ENCODE measurements around the gene GRN. TPM values are rescaled to one million over a fixed set of nuclear protein-coding genes. Genes with fewer than 3 reads are reported as not detected.

Gene GRN
- total RNA-seq = 382 and 390 TPM in 2 replicates

DNA sequence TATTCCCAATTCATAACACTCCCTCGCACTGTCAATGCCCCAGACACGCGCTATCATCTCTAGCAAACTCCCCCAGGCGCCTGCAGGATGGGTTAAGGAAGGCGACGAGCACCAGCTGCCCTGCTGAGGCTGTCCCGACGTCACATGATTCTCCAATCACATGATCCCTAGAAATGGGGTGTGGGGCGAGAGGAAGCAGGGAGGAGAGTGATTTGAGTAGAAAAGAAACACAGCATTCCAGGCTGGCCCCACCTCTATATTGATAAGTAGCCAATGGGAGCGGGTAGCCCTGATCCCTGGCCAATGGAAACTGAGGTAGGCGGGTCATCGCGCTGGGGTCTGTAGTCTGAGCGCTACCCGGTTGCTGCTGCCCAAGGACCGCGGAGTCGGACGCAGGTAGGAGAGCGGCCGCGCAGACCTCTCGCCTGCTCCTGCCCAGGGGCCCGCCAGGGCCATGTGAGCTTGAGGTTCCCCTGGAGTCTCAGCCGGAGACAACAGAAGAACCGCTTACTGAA, at the start of gene GRN:
Gene GRN, plus strand, starts transcription at position 364 of the 515 bp plus-strand sequence. CDS start 3,863 bp downstream, outside the sequence.
- peak within 1 kb of the TSS; percentile 95 for H3K4me2 ChIP-seq (ENCODE audit: insufficient read depth, low read length)
- H3K27me3 ChIP-seq (ENCODE audit: insufficient read depth, low read length) = no peaks in the 10 kb centered on the region
- H4K20me1 ChIP-seq (ENCODE audit: insufficient read depth, low read length) = peaks cover 12% of the 10 kb centered on the region
- no peaks in the 10 kb centered on the region for H3K9me3 ChIP-seq (ENCODE audit: low read depth, low read length)
- no peaks in the 10 kb centered on the region for H3K36me3 ChIP-seq (ENCODE audit: insufficient read depth, low read length)
- peak within 1 kb of the TSS; percentile 90 for H3K4me3 ChIP-seq (ENCODE audit: insufficient read depth, low read length)
- TF ChIP-seq, protein P1, sequence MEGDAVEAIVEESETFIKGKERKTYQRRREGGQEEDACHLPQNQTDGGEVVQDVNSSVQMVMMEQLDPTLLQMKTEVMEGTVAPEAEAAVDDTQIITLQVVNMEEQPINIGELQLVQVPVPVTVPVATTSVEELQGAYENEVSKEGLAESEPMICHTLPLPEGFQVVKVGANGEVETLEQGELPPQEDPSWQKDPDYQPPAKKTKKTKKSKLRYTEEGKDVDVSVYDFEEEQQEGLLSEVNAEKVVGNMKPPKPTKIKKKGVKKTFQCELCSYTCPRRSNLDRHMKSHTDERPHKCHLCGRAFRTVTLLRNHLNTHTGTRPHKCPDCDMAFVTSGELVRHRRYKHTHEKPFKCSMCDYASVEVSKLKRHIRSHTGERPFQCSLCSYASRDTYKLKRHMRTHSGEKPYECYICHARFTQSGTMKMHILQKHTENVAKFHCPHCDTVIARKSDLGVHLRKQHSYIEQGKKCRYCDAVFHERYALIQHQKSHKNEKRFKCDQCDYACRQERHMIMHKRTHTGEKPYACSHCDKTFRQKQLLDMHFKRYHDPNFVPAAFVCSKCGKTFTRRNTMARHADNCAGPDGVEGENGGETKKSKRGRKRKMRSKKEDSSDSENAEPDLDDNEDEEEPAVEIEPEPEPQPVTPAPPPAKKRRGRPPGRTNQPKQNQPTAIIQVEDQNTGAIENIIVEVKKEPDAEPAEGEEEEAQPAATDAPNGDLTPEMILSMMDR (IDR thresholded peaks at IDR 0.05; ENCODE audit: extremely low read depth, low read depth, low read length) = no peak
- peak within 1 kb of the TSS; percentile 17 for H3K27ac ChIP-seq (ENCODE audit: low read depth, low read length)
- peak within 1 kb of the TSS; percentile 90 for H2AFZ ChIP-seq (ENCODE audit: low read length)
- peaks cover 28% of the 10 kb centered on the region for H3K79me2 ChIP-seq (ENCODE audit: insufficient read depth, low read length)
- peak; percentile 100 for DNase-seq (ENCODE audit: insufficient read length, low spot score, missing footprints)
- peaks cover 15% of the 10 kb centered on the region for H3K4me1 ChIP-seq (ENCODE audit: insufficient read depth, low read length)

DNA sequence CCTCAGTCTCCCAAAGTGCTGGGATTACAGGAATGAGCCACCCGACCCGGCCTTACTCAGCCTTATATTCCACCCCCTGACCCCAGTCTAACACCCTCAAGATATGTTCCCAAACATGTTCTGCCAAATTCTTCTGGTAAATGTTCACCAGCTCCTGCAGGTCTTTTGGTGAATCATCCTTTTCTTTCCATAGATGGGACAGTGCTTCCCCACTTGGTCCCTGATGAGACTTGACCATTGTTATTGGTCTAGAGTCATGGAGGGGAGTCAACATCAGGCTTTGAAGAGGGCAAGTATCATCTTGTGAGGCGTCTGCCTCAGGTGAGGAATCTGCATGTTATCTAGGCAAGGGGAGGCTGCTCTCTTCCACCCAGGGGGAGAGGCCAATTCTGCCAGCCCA, 47.1 kb upstream of the GRN start:
- Histone ChIP-seq H3K36me3 (ENCODE audit: insufficient read depth, low read length) (no peaks in the 10 kb centered on the region), H3K9me3 (ENCODE audit: low read depth, low read length) (no peaks in the 10 kb centered on the region), H3K27me3 (ENCODE audit: insufficient read depth, low read length) (peaks cover 22% of the 10 kb centered on the region), H3K4me1 (ENCODE audit: insufficient read depth, low read length) (no peaks in the 10 kb centered on the region), H3K79me2 (ENCODE audit: insufficient read depth, low read length) (no peaks in the 10 kb centered on the region), H3K4me3 (ENCODE audit: insufficient read depth, low read length) (no peak overlapping the region), H3K27ac (ENCODE audit: low read depth, low read length) (no peak overlapping the region), H2AFZ (ENCODE audit: low read length) (no peak overlapping the region), H3K4me2 (ENCODE audit: insufficient read depth, low read length) (no peak overlapping the region), H4K20me1 (ENCODE audit: insufficient read depth, low read length) (no peaks in the 10 kb centered on the region)
- TF ChIP-seq, protein P1 (IDR thresholded peaks at IDR 0.05; ENCODE audit: extremely low read depth, low read depth, low read length) = no peak
- no peak for DNase-seq (ENCODE audit: insufficient read length, low spot score, missing footprints)

DNA sequence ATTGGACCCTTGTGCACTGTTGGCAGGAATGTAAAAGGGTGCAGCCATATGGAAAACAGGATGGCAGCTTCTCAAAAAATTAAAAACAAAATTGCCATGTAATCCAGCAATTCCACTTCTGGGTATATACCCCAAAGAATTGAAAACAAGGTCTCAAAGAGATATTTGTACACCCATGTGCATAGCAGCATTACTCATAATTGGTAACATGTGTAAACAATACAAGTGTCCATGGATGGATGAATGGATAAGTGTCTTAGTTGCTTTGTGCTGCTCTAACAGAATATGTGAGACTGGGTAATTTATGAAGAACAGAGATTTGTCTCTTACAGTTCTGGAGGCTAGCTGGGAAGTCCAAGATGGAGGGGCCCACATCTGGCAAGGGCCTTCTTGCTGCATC, 40.5 kb upstream of the GRN start:
- no peak overlapping the region for H3K4me2 ChIP-seq (ENCODE audit: insufficient read depth, low read length)
- H3K27me3 ChIP-seq (ENCODE audit: insufficient read depth, low read length) = peaks cover 18% of the 10 kb centered on the region

DNA sequence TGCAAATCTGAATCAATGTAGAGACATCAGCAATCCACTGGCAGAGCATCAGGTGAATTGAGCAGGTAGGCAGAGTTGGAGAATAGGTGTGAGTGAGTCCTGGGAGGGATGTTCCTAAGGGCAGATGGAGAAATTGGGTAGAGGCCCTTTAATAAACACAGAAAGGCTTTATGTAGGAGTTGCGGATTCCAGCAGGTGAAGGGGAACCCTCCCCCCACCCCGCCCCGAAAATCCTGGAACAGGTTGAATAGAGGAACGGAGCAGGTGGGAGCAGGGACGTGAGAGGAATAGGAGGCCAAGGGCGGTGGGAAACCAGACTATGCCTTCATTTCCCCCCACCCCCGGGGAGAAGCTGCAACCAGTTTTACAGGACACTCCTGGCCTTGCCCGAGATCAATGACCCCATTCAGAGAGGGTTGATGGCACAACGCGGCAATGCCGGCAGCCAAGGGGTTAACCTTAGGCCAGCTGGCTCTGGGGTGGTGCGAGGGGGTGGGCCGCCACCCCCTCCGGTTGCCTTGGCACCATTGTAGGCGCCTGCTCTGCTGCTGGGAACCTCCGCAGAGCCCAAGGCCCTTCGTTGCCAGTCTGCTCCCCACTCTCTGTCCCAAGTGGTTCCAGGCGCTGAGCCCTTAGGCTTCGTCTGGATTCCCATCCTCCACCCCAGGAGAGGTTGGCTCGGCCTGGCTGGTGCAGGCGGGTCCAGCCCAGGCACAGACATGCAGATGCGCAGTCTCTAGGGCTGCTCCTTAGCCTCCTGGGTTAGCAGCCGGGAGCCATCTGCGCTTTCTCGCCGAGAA, 37.5 kb upstream of the GRN start:
- Histone ChIP-seq H2AFZ (ENCODE audit: low read length) (no peak overlapping the region), H3K27me3 (ENCODE audit: insufficient read depth, low read length) (peaks cover 11% of the 10 kb centered on the region), H3K79me2 (ENCODE audit: insufficient read depth, low read length) (no peaks in the 10 kb centered on the region), H3K4me2 (ENCODE audit: insufficient read depth, low read length) (no peak overlapping the region), H3K4me1 (ENCODE audit: insufficient read depth, low read length) (no peaks in the 10 kb centered on the region), H3K27ac (ENCODE audit: low read depth, low read length) (no peak overlapping the region), H3K4me3 (ENCODE audit: insufficient read depth, low read length) (no peak overlapping the region), H3K9me3 (ENCODE audit: low read depth, low read length) (no peaks in the 10 kb centered on the region), H4K20me1 (ENCODE audit: insufficient read depth, low read length) (no peaks in the 10 kb centered on the region), H3K36me3 (ENCODE audit: insufficient read depth, low read length) (no peaks in the 10 kb centered on the region)
- TF ChIP-seq, protein P1 (IDR thresholded peaks at IDR 0.05; ENCODE audit: extremely low read depth, low read depth, low read length) = no peak
- DNase-seq (ENCODE audit: insufficient read length, low spot score, missing footprints) = peak; percentile 95

More for the DNA sequence above, 40.5 kb upstream of the GRN start:
- no peaks in the 10 kb centered on the region for H3K4me1 ChIP-seq (ENCODE audit: insufficient read depth, low read length)
- no peaks in the 10 kb centered on the region for H3K9me3 ChIP-seq (ENCODE audit: low read depth, low read length)
- no peak overlapping the region for H3K4me3 ChIP-seq (ENCODE audit: insufficient read depth, low read length)
- no peak overlapping the region for H3K27ac ChIP-seq (ENCODE audit: low read depth, low read length)
- H3K79me2 ChIP-seq (ENCODE audit: insufficient read depth, low read length) = no peaks in the 10 kb centered on the region
- no peaks in the 10 kb centered on the region for H4K20me1 ChIP-seq (ENCODE audit: insufficient read depth, low read length)
- no peak for DNase-seq (ENCODE audit: insufficient read length, low spot score, missing footprints)
- H2AFZ ChIP-seq (ENCODE audit: low read length) = no peak overlapping the region
- no peaks in the 10 kb centered on the region for H3K36me3 ChIP-seq (ENCODE audit: insufficient read depth, low read length)
- TF ChIP-seq, protein P1 (IDR thresholded peaks at IDR 0.05; ENCODE audit: extremely low read depth, low read depth, low read length) = no peak
